Right cardiac atrium (tissue), 5 donors: ENCODE measurements around the gene PRRG3. TPM values are rescaled to one million over a fixed set of nuclear protein-coding genes. Genes with fewer than 3 reads are reported as not detected.
"Not testable (repeated sequence)": the region's sequence is repeated elsewhere in the genome, so short reads cannot be mapped to it uniquely, and the experiment has no call there.

Experiments used
- ATAC-seq, 2 donors: fragments of 200-7000 bp; cut with Tn5 transposase; one replicate each; pipeline versions ENCODE4 v1.8.0 to v1.9.1; 2020; ENCODE audit warnings: moderate library complexity in 2 of 2, mild to moderate bottlenecking in 1 of 2
- DNase-seq, 3 donors: peaks; one replicate each; pipeline ENCODE4 v3.0.0-alpha.2; 2020
- H3K27ac ChIP-seq: one replicate; pipeline ENCODE4 v1.5.1; 2013; ENCODE audit warnings: mild to moderate bottlenecking, low read length, control low read depth, moderate library complexity
- H3K27me3 ChIP-seq: one replicate; pipeline ENCODE4 v1.6.1; 2013; ENCODE audit not compliant: control insufficient read depth, insufficient read depth
- H3K4me1 ChIP-seq: one replicate; pipeline ENCODE4 v1.6.1; 2013; ENCODE audit warnings: low read length; ENCODE audit not compliant: control insufficient read depth, insufficient read depth
- H3K4me3 ChIP-seq: one replicate; pipeline ENCODE4 v1.5.1; 2013; ENCODE audit warnings: low read length, control low read depth
- H3K9me3 ChIP-seq: one replicate; pipeline ENCODE4 v1.6.1; 2013; ENCODE audit warnings: low read length; ENCODE audit not compliant: control insufficient read depth
- WGBS: extraction: QIAGEN DNeasy Blood & Tissue Kit; methylation state at CpG from one replicate; pipeline ENCODE4 v1.1.7; 2013; 5-methylcytosine and 5-hydroxymethylcytosine counted together
- intact Hi-C, 4 donors: fragments of 100-400 bp; cut with DNase I; formaldehyde crosslinking; loops; one replicate each; pipeline versions ENCODE4 v1.11.0 to v1.14.0; 2022 to 2023
- polyA plus RNA-seq: library from polyadenylated mRNA; stranded (reverse); fragments of 200-250 nt; gene quantifications from one replicate; pipeline ENCODE4 v1.2.3, GENCODE V29; 2013
- total RNA-seq, 4 donors: library from RNA; stranded (reverse); fragmentation: NEBNext Ultra II Directional; extraction: Animal tissue kit (Norgen Biotek cat#: 25700); gene quantifications; one replicate each; pipeline ENCODE4 v1.2.1, GENCODE V29; 2021
- donor health status: healthy with polysubstance abuse.
- donor health status: DM: no; HTN: yes; CAD: no.
- donor health status: DM: no; HTN: no; CAD: no.
- donor health status: DM: no; HTN: yes; CAD: no; lungs with severe emphysema.
- donor health status: DM: yes; HTN: yes; CAD: no.

The PRRG3 gene
- total and polyA plus RNA-seq, 5 donors = 0.27 to 1.3 (median 0.79) TPM

GRCh38 chrX:151697082-151697481 lies 1.8 kb downstream of the PRRG3 start:
- H3K27me3 ChIP-seq, H3K4me1 ChIP-seq, H3K9me3 ChIP-seq, intact Hi-C loops, ATAC-seq, H3K27ac ChIP-seq, DNase-seq, H3K4me3 ChIP-seq: not testable (repeated sequence)
- WGBS = 92% methylated on average over 8 of the region's 8 CpGs

- 60% methylated on average over 4 of the region's 4 CpGs for whole genome bisulfite sequencing
- Histone ChIP-seq H3K4me1 (no peaks in the 10 kb centered on the region), H3K27ac (no peak overlapping the region), H3K9me3 (no peaks in the 10 kb centered on the region), H3K4me3 (no peak overlapping the region), H3K27me3 (no peaks in the 10 kb centered on the region)
- intact Hi-C loops = no loop called here
- no peak for ATAC-seq
- DNase-seq = no peak
These were observed 2.3 kb downstream of the PRRG3 start for GRCh38 chrX:151697522-151697921.

- ATAC-seq = no peak
- Histone ChIP-seq H3K9me3 (no peaks in the 10 kb centered on the region), H3K4me3 (no peak overlapping the region), H3K27me3 (no peaks in the 10 kb centered on the region), H3K4me1 (peaks cover 3% of the 10 kb centered on the region), H3K27ac (no peak overlapping the region)
- intact Hi-C loops = no loop called here
- WGBS = 95% methylated on average over 6 of the region's 6 CpGs
- DNase-seq = no peak
These were observed 3.2 kb downstream of the PRRG3 start for GRCh38 chrX:151698485-151698884.

GRCh38 chrX:151699746-151700145 lies 4.5 kb downstream of the PRRG3 start:
- H3K9me3 ChIP-seq = no peaks in the 10 kb centered on the region
- WGBS = 94% methylated on average over 9 of the region's 9 CpGs
- no peak overlapping the region for H3K27ac ChIP-seq
- ATAC-seq (no peak), DNase-seq (no peak)
- intact Hi-C loops = no loop called here
- H3K27me3 ChIP-seq = no peaks in the 10 kb centered on the region
- peaks cover 3% of the 10 kb centered on the region for H3K4me1 ChIP-seq
- no peak overlapping the region for H3K4me3 ChIP-seq

- no peak for ATAC-seq
- peaks cover 3% of the 10 kb centered on the region for H3K4me1 ChIP-seq
- intact Hi-C loops = no loop called here
- DNase-seq = no peak
- H3K9me3 ChIP-seq = no peaks in the 10 kb centered on the region
- H3K27ac ChIP-seq = no peak overlapping the region
- 94% methylated on average over 15 of the region's 16 CpGs for WGBS
- no peaks in the 10 kb centered on the region for H3K27me3 ChIP-seq
- no peak overlapping the region for H3K4me3 ChIP-seq
These were observed 5.3 kb downstream of the PRRG3 start for GRCh38 chrX:151700581-151700980.

GRCh38 chrX:151701071-151701470 lies 5.8 kb downstream of the PRRG3 start:
- no peak overlapping the region for H3K27ac ChIP-seq
- intact Hi-C loops = no loop called here
- no peaks in the 10 kb centered on the region for H3K9me3 ChIP-seq
- 96% methylated on average over 4 of the region's 4 CpGs for WGBS
- no peaks in the 10 kb centered on the region for H3K27me3 ChIP-seq
- H3K4me1 ChIP-seq = peaks cover 3% of the 10 kb centered on the region
- DNase-seq (no peak), ATAC-seq (no peak)
- H3K4me3 ChIP-seq = no peak overlapping the region

- Histone ChIP-seq H3K4me3 (no peak overlapping the region), H3K27ac (no peak overlapping the region), H3K4me1 (peaks cover 3% of the 10 kb centered on the region), H3K27me3 (no peaks in the 10 kb centered on the region), H3K9me3 (no peaks in the 10 kb centered on the region)
- intact Hi-C loops = no loop called here
- no peak for DNase-seq
- ATAC-seq = no peak
- 93% methylated on average over 7 of the region's 7 CpGs for WGBS
These were observed 6.3 kb downstream of the PRRG3 start for GRCh38 chrX:151701531-151701930.

- WGBS = 89% methylated on average over 9 of the region's 9 CpGs
- intact Hi-C loops = no loop called here
- Histone ChIP-seq H3K27ac (no peak overlapping the region), H3K27me3 (no peaks in the 10 kb centered on the region), H3K9me3 (no peaks in the 10 kb centered on the region), H3K4me3 (no peak overlapping the region), H3K4me1 (peaks cover 3% of the 10 kb centered on the region)
- DNase-seq (no peak), ATAC-seq (no peak)
These were observed 6.9 kb downstream of the PRRG3 start for GRCh38 chrX:151702026-151702714.

- Histone ChIP-seq H3K27me3 (no peaks in the 10 kb centered on the region), H3K4me1 (peaks cover 3% of the 10 kb centered on the region), H3K4me3 (no peak overlapping the region), H3K27ac (peak overlapping the region; percentile 27), H3K9me3 (no peaks in the 10 kb centered on the region)
- intact Hi-C loops = no loop called here
- 71% methylated on average over 7 of the region's 7 CpGs for WGBS
- no peak for ATAC-seq
- DNase-seq = no peak
These were observed 7.6 kb downstream of the PRRG3 start for GRCh38 chrX:151702741-151703340.

- 8% methylated on average over 7 of the region's 7 CpGs for WGBS
- intact Hi-C loops = no loop called here
- no peak overlapping the region for H3K4me3 ChIP-seq
- no peak overlapping the region for H3K27ac ChIP-seq
- no peaks in the 10 kb centered on the region for H3K9me3 ChIP-seq
- ATAC-seq = peak; percentile 74 to 84
- H3K27me3 ChIP-seq = no peaks in the 10 kb centered on the region
- peak; percentile 64 to 87 (median 84) for DNase-seq
- H3K4me1 ChIP-seq = peaks cover 3% of the 10 kb centered on the region
These were observed 8.2 kb downstream of the PRRG3 start for GRCh38 chrX:151703487-151703886.

- Histone ChIP-seq H3K4me3 (no peak overlapping the region), H3K27me3 (no peaks in the 10 kb centered on the region), H3K4me1 (peaks cover 3% of the 10 kb centered on the region), H3K27ac (peak overlapping the region; percentile 23), H3K9me3 (no peaks in the 10 kb centered on the region)
- ATAC-seq = no peak
- intact Hi-C loops = no loop called here
- no peak for DNase-seq
- 32% methylated on average over 13 of the region's 13 CpGs for WGBS
These were observed 8.9 kb downstream of the PRRG3 start for GRCh38 chrX:151704041-151704663.
